Spleen (tissue), 11 donors: Measurements from ENCODE around the gene CNDP2. TPM values are rescaled to one million over a fixed set of nuclear protein-coding genes. Genes with fewer than 3 reads are reported as not detected.
A peak's percentile ranks its signal among the peaks of the same experiment; 100 is the strongest.

Source experiments
- DNase-seq: peaks from one replicate; pipeline ENCODE4 v3.0.0-alpha.2; 2020
- H3K27ac ChIP-seq, 8 donors: fragments of 200-600 bp; sonication (generic) in 7 of 8; 1 replicate in 4 of 8; 2 replicates in 4 of 8; pipeline versions ENCODE4 v1.5.0 to v1.8.0; 2016 to 2021; ENCODE audit warnings: inconsistent platforms in 4 of 8, mild to moderate bottlenecking in 4 of 8, moderate library complexity in 1 of 8
- H3K27me3 ChIP-seq, 7 donors: fragments of 200-600 bp; sonication (generic) in 6 of 7; replicated peaks in 1 of 7; 1 replicate in 4 of 7; 2 replicates in 3 of 7; pipeline versions ENCODE4 v1.5.0 to v1.8.0; 2016 to 2021; ENCODE audit warnings: inconsistent platforms in 3 of 7, mild to moderate bottlenecking in 1 of 7
- H3K36me3 ChIP-seq, 6 donors: fragments of 200-600 bp; sonication (generic) in 5 of 6; 1 replicate in 4 of 6; 2 replicates in 2 of 6; pipeline versions ENCODE4 v1.5.0 to v1.8.0; 2016 to 2021; ENCODE audit warnings: inconsistent platforms in 2 of 6
- H3K4me1 ChIP-seq, 6 donors: fragments of 200-600 bp; sonication (generic) in 5 of 6; 1 replicate in 3 of 6; 2 replicates in 3 of 6; pipeline versions ENCODE4 v1.5.0 to v1.8.0; 2016 to 2021; ENCODE audit warnings: inconsistent platforms in 3 of 6
- H3K4me3 ChIP-seq, 8 donors: fragments of 200-600 bp; sonication (generic) in 7 of 8; 1 replicate in 4 of 8; 2 replicates in 4 of 8; pipeline versions ENCODE4 v1.5.0 to v1.8.0; 2016 to 2021; ENCODE audit warnings: inconsistent platforms in 4 of 8, mild to moderate bottlenecking in 4 of 8, moderate library complexity in 2 of 8
- H3K9me3 ChIP-seq, 8 donors: fragments of 200-600 bp; sonication (generic) in 7 of 8; 1 replicate in 4 of 8; 2 replicates in 4 of 8; pipeline versions ENCODE4 v1.5.0 to v1.8.0; 2016 to 2021; ENCODE audit warnings: inconsistent platforms in 4 of 8
- POLR2A ChIP-seq, 3 donors: fragments of 450-650 bp; IDR thresholded peaks; one replicate each; pipeline ENCODE4 v1.5.1; 2017; ENCODE audit warnings: antibody characterized with exemption in 3 of 3, mild to moderate bottlenecking in 1 of 3
- POLR2AphosphoS5 ChIP-seq, 3 donors: sonication (generic); formaldehyde crosslinking; IDR thresholded peaks; one replicate each; pipeline ENCODE4 v1.5.1; 2017; ENCODE audit warnings: antibody characterized with exemption in 3 of 3
- WGBS, 5 donors: extraction: QIAGEN DNeasy Blood & Tissue Kit in 3 of 5; methylation state at CpG; one replicate each; pipeline versions ENCODE4 v1.1.5 to v1.1.7; 2013 to 2018; 5-methylcytosine and 5-hydroxymethylcytosine counted together
- intact Hi-C: fragments of 100-400 bp; cut with DNase I; formaldehyde crosslinking; loops from one replicate; pipeline ENCODE4 v1.15.0; 2023; ENCODE audit warnings: low total_unique reads
- polyA plus RNA-seq, 3 donors: library from polyadenylated mRNA; stranded (reverse); fragments of 200-250 nt; gene quantifications; one replicate each; pipeline ENCODE4 v1.2.1, GENCODE V29; 2013
- total RNA-seq, 7 donors: library from RNA; depleted of rRNA in 3 of 7; stranded (reverse); fragments of >200 nt in 3 of 7; fragmentation: NEBNext Ultra II Directional in 4 of 7; extraction: Animal tissue kit (Norgen Biotek cat#: 25700) in 4 of 7; gene quantifications; one replicate each; pipeline versions ENCODE4 v1.1.0 to v1.2.1, GENCODE V29; 2016 to 2021
- TF ChIP-seq, protein P1 (sequence below), 11 experiments: fragments of 200-600 bp in 7 of 11; fragments of 450-650 bp in 4 of 11; sonication (generic) in 4 of 11; IDR thresholded peaks in 8 of 11; conservative IDR thresholded peaks in 3 of 11; 1 replicate in 7 of 11; 2 replicates in 4 of 11; pipeline versions ENCODE4 v1.4.0 to v1.8.0; 2016 to 2021; ENCODE audit warnings: antibody characterized with exemption in 11 of 11, inconsistent platforms in 4 of 11, mild to moderate bottlenecking in 1 of 11
- donor health status: healthy with polysubstance abuse.
- donor health status: DM: no; HTN: no; CAD: no; lungs with moderate emphysema.
- donor health status: DM: no; HTN: no; CAD: no.
- donor health status: Bipolar disorder and iron deficiency.
- donor health status: healthy.
- donor health status: DM: no; HTN: no; CAD: no.
- donor health status: DM: yes; HTN: yes; CAD: no.

CNDP2 gene
- total and polyA plus RNA-seq, 10 donors, result 102 to 310 (median 271) TPM

- Histone ChIP-seq H3K4me3 (no peak overlapping the region), H3K27me3 (no peaks in the 10 kb centered on the region), H3K9me3 (peaks cover 0 to 3% (median 0%) of the 10 kb centered on the region in 8 donors), H3K4me1 (no peaks in the 10 kb centered on the region), H3K36me3 (no peaks in the 10 kb centered on the region), H3K27ac (no peak overlapping the region)
- intact Hi-C loops, result no loop called here
- TF ChIP-seq POLR2A (IDR thresholded peaks at IDR 0.05) (no peak), POLR2AphosphoS5 (IDR thresholded peaks at IDR 0.05) (no peak)
- TF ChIP-seq, protein P1, sequence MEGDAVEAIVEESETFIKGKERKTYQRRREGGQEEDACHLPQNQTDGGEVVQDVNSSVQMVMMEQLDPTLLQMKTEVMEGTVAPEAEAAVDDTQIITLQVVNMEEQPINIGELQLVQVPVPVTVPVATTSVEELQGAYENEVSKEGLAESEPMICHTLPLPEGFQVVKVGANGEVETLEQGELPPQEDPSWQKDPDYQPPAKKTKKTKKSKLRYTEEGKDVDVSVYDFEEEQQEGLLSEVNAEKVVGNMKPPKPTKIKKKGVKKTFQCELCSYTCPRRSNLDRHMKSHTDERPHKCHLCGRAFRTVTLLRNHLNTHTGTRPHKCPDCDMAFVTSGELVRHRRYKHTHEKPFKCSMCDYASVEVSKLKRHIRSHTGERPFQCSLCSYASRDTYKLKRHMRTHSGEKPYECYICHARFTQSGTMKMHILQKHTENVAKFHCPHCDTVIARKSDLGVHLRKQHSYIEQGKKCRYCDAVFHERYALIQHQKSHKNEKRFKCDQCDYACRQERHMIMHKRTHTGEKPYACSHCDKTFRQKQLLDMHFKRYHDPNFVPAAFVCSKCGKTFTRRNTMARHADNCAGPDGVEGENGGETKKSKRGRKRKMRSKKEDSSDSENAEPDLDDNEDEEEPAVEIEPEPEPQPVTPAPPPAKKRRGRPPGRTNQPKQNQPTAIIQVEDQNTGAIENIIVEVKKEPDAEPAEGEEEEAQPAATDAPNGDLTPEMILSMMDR (IDR thresholded peaks at IDR 0.05 in 8 of 11, conservative IDR thresholded peaks at IDR 0.05 in 3 of 11), result no peak
- DNase-seq, result peak; percentile 59
- WGBS, 5 donors, result 95 to 99% (median 95%) methylated on average over 12 of the region's 12 CpGs
Measured at GRCh38 chr18:74533666-74534065, 37.5 kb downstream of the CNDP2 start.

GRCh38 chr18:74534150-74534969 is 38.2 kb downstream of the CNDP2 start, which contains the start of gene CNDP1:
Gene CNDP1 (plus strand): TSS chr18:74534500. CDS start chr18:74534668, 168 bp downstream.
- Histone ChIP-seq H3K27me3 (no peaks in the 10 kb centered on the region), H3K27ac (no peak within 1 kb of the TSS), H3K9me3 (peaks cover 0 to 3% (median 0%) of the 10 kb centered on the region in 8 donors), H3K4me1 (no peaks in the 10 kb centered on the region), H3K36me3 (no peaks in the 10 kb centered on the region), H3K4me3 (no peak within 1 kb of the TSS)
- 90 to 95% (median 91%) methylated on average over 18 to 21 of the region's 21 CpGs for WGBS, 5 donors
- intact Hi-C loops, result no loop called here
- TF ChIP-seq, protein P1 (IDR thresholded peaks at IDR 0.05 in 8 of 11, conservative IDR thresholded peaks at IDR 0.05 in 3 of 11), result no peak
- TF ChIP-seq POLR2A (IDR thresholded peaks at IDR 0.05) (no peak), POLR2AphosphoS5 (IDR thresholded peaks at IDR 0.05) (no peak)
- DNase-seq, result peak; percentile 61

DNA sequence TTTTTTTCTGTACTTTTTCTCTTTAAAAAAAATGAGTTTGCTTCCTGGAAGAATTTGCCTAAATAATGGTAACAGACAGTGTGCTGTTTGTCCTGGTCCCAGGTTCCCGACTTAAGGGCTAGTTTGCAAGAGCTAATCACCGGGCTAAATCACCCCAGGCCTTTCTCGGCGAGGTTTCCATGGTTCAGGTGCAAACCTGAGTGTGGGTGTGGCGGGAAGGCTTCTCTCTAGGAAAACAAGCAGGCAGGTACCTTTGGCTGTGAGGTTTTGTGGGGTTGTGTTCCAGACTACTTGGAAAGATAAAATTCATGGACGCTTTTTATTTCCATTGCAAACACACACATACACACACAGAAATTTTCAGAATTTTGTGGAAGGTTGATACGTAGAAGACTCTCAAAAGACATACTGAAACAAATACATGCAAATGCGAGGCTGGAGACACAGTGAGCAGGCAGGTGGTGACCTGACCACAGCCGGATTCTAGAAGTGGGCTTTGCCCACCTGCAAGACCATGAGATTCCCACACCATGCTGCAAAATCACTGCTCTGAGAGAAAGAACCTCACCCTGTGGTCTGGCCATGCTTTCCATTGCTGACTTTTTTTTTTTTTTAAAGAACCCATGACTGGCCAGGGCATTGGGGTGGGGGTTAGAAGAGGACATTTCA is 39.0 kb downstream of the CNDP2 start:
- Histone ChIP-seq H3K36me3 (no peaks in the 10 kb centered on the region), H3K9me3 (peaks cover 0 to 3% (median 0%) of the 10 kb centered on the region in 8 donors), H3K4me1 (no peaks in the 10 kb centered on the region), H3K27ac (no peak overlapping the region), H3K4me3 (no peak overlapping the region), H3K27me3 (no peaks in the 10 kb centered on the region)
- DNase-seq, result no peak
- intact Hi-C loops, result no loop called here
- TF ChIP-seq, protein P1 (IDR thresholded peaks at IDR 0.05 in 8 of 11, conservative IDR thresholded peaks at IDR 0.05 in 3 of 11), result no peak
- TF ChIP-seq POLR2AphosphoS5 (IDR thresholded peaks at IDR 0.05) (no peak), POLR2A (IDR thresholded peaks at IDR 0.05) (no peak)
- 72 to 90% (median 85%) methylated on average over 9 of the region's 9 CpGs for WGBS, 5 donors

DNA sequence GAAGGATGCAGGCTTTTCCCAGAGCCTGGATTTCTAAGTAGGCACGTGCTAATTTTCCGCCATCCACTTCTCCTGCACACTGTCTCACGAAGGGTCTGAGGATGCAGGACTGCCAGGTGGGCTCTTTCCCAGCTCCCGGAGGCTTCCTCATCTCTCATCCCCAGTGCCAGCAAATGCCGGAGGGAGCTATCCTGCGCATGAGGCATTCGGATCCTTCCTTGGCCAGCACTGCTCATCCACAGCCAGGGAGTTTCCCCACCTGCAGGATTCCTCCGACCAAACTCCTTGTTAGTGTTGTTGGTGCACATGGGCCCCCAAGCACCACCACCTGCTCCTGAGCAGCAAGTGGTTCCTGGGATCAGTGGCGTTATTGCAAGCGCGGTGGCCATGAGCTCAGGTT is 43.1 kb downstream of the CNDP2 start:
- peak; percentile 37 for DNase-seq
- Histone ChIP-seq H3K27me3 (no peaks in the 10 kb centered on the region), H3K36me3 (no peaks in the 10 kb centered on the region), H3K27ac (no peak overlapping the region), H3K4me3 (no peak overlapping the region), H3K4me1 (no peaks in the 10 kb centered on the region), H3K9me3 (peaks cover 0 to 3% (median 0%) of the 10 kb centered on the region in 8 donors)
- no peak for TF ChIP-seq POLR2AphosphoS5 (IDR thresholded peaks at IDR 0.05)
- TF ChIP-seq POLR2A (IDR thresholded peaks at IDR 0.05), result no peak
- TF ChIP-seq, protein P1 (IDR thresholded peaks at IDR 0.05 in 8 of 11, conservative IDR thresholded peaks at IDR 0.05 in 3 of 11), result no peak
- intact Hi-C loops, result no loop called here
- WGBS, 5 donors, result 91 to 96% (median 92%) methylated on average over 11 of the region's 11 CpGs
